Amniotic epithelial cell (primary cell): ENCODE data around the gene DUOX1.
"Not testable (repeated sequence)": the region's sequence is repeated elsewhere in the genome, so short reads cannot be mapped to it uniquely, and the experiment has no call there.

Experiments
- DNase-seq: peaks from one replicate; pipeline ENCODE4 v3.0.0-alpha.2; 2010; ENCODE audit warnings: low read depth

DUOX1 gene

GRCh38 chr15:45129651-45130129, at the start of gene DUOX1, which contains the start of gene DUOXA1:
Gene DUOX1, plus strand, starts transcription at chr15:45129994. Its CDS starts 1,973 bp downstream, at chr15:45131967.
Gene DUOXA1, minus strand, starts transcription at chr15:45129879. Its CDS starts 6,865 bp downstream, at chr15:45123014.
- no peak for DNase-seq

- DNase-seq = not testable (repeated sequence)
Observed at GRCh38 chr15:45080593-45080992, 49.2 kb upstream of the DUOX1 start.

GRCh38 chr15:45082412-45082811, 47.4 kb upstream of the DUOX1 start:
- not testable (repeated sequence) for DNase-seq

- DNase-seq = peak; percentile 6
Observed at GRCh38 chr15:45083223-45083622, 46.6 kb upstream of the DUOX1 start.

GRCh38 chr15:45084163-45084562, 45.6 kb upstream of the DUOX1 start:
- no peak for DNase-seq

- peak; percentile 9 for DNase-seq
Observed at GRCh38 chr15:45087513-45087912, 42.3 kb upstream of the DUOX1 start.

- DNase-seq = peak; percentile 87
Observed at GRCh38 chr15:45088801-45089711, 40.7 kb upstream of the DUOX1 start.

GRCh38 chr15:45089712-45090373, 40.0 kb upstream of the DUOX1 start:
- DNase-seq = peak; percentile 90

- DNase-seq = peak; percentile 76
Observed at GRCh38 chr15:45091161-45091560, 38.6 kb upstream of the DUOX1 start.

- no peak for DNase-seq
Observed at GRCh38 chr15:45091576-45091975, 38.2 kb upstream of the DUOX1 start.

- DNase-seq = no peak
Observed at GRCh38 chr15:45093013-45093412, 36.8 kb upstream of the DUOX1 start.

GRCh38 chr15:45093622-45094357, 36.0 kb upstream of the DUOX1 start:
- no peak for DNase-seq

- DNase-seq = peak; percentile 38
Observed at GRCh38 chr15:45094358-45094730, 35.5 kb upstream of the DUOX1 start.

- no peak for DNase-seq
Observed at GRCh38 chr15:45095661-45096060, 34.1 kb upstream of the DUOX1 start.

GRCh38 chr15:45097466-45097865, 32.3 kb upstream of the DUOX1 start:
- DNase-seq = no peak

GRCh38 chr15:45099549-45100165, 30.1 kb upstream of the DUOX1 start:
- no peak for DNase-seq

GRCh38 chr15:45100884-45101625, 28.7 kb upstream of the DUOX1 start:
- DNase-seq = no peak

- no peak for DNase-seq
Observed at GRCh38 chr15:45101749-45102148, 28.0 kb upstream of the DUOX1 start.

GRCh38 chr15:45102226-45102625, 27.6 kb upstream of the DUOX1 start:
- no peak for DNase-seq

GRCh38 chr15:45104170-45104569, 25.6 kb upstream of the DUOX1 start:
- DNase-seq = not testable (repeated sequence)

- DNase-seq = no peak
Observed at GRCh38 chr15:45105586-45105985, 24.2 kb upstream of the DUOX1 start.
